Activated CD4-positive, alpha-beta T cell treated with anti-CD3 and anti-CD28 coated beads, Interleukin-2, amount 10 ng/mL, durations not matched to agents 24 days and 14 days (primary cell): ENCODE data around the gene FOXS1. TPM values are rescaled to one million over a fixed set of nuclear protein-coding genes. Genes with fewer than 3 reads are reported as not detected.
"Not testable (repeated sequence)": the region's sequence is repeated elsewhere in the genome, so short reads cannot be mapped to it uniquely, and the experiment has no call there.

ENCODE experiments used
- DNase-seq: peaks from one replicate; pipeline ENCODE4 v3.0.0; 2022
- H3K27ac Mint-ChIP-seq: one replicate; pipeline ENCODE4 v1.8.0; 2022; ENCODE audit warnings: mild to moderate bottlenecking, mixed read lengths
- H3K27me3 Mint-ChIP-seq: one replicate; pipeline ENCODE4 v1.8.0; 2022; ENCODE audit warnings: mixed read lengths
- H3K36me3 Mint-ChIP-seq: one replicate; pipeline ENCODE4 v1.8.0; 2022; ENCODE audit warnings: low read depth, mild to moderate bottlenecking, mixed read lengths
- H3K4me1 Mint-ChIP-seq: one replicate; pipeline ENCODE4 v1.8.0; 2021; ENCODE audit warnings: mixed read lengths
- H3K4me3 Mint-ChIP-seq: one replicate; pipeline ENCODE4 v1.8.0; 2022; ENCODE audit warnings: mild to moderate bottlenecking, moderate library complexity, mixed read lengths
- H3K9me3 Mint-ChIP-seq: one replicate; pipeline ENCODE4 v1.8.0; 2021; ENCODE audit warnings: mixed read lengths
- intact Hi-C: fragments of 100-400 bp; cut with micrococcal nuclease; formaldehyde crosslinking; loops from one replicate; pipeline ENCODE4 v1.15.1; 2023
- total RNA-seq: library from RNA; stranded (reverse); gene quantifications from 2 replicates; pipeline ENCODE4 v1.2.3, GENCODE V29; 2022

FOXS1 gene
- total RNA-seq, 1 donor from 2014 or later, result not detected

DNA sequence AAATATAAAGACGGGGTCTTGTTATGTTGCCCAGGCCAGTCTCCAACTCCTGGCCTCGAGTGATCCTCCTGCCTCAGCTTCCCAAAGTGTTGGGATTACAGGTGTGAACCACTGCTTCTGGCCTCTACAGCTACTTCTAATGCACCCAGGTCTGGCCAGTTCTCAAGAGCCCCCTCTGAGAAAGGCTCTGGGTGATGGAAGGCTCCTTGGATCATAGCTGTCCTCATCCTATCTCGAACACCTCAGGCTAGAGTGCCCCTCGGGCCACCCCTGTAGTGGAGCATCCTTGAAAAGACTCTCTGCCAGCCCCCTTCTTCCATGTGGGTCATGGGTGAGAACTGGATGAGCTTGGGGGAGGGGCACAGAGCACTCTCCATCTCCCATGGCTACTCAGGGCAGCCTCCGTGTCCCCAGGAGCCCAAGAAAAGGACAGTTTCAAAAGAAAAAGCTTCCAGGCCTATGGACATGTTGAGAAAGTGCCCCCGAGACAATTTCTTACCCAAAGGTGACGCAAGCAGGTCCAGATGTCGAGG, 27.0 kb downstream of the FOXS1 start:
- Mint-ChIP-seq H3K27me3 (peaks cover 5% of the 10 kb centered on the region), H3K4me1 (peaks cover 6% of the 10 kb centered on the region), H3K4me3 (no peak overlapping the region), H3K9me3 (no peaks in the 10 kb centered on the region), H3K36me3 (no peaks in the 10 kb centered on the region), H3K27ac (no peak overlapping the region)
- intact Hi-C loops, result no loop called here
- DNase-seq, result no peak

DNA sequence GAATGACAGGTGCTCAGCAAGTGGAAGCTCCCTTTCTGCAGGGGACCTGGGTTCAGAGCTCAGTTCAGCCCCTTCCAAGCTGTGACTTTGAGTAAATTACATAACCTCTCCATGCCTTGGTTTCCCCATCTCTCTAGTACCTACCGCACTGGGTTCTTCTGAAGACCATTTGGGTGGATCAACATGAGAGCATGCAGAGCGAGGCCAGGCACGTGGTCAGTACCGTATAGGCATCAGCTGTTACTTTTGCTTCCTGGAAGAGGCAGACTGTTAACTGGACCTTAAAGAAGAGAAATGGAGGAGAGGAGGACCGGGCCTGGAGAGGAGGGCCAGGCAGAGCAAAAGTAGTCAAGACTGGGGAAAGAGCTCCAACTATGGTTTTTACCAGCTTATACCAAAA, 27.9 kb downstream of the FOXS1 start:
- H3K27ac Mint-ChIP-seq, result no peak overlapping the region
- H3K9me3 Mint-ChIP-seq, result no peaks in the 10 kb centered on the region
- no peak overlapping the region for H3K4me3 Mint-ChIP-seq
- no peaks in the 10 kb centered on the region for H3K36me3 Mint-ChIP-seq
- intact Hi-C loops, result no loop called here
- H3K27me3 Mint-ChIP-seq, result peaks cover 5% of the 10 kb centered on the region
- peaks cover 3% of the 10 kb centered on the region for H3K4me1 Mint-ChIP-seq
- DNase-seq, result no peak

DNA sequence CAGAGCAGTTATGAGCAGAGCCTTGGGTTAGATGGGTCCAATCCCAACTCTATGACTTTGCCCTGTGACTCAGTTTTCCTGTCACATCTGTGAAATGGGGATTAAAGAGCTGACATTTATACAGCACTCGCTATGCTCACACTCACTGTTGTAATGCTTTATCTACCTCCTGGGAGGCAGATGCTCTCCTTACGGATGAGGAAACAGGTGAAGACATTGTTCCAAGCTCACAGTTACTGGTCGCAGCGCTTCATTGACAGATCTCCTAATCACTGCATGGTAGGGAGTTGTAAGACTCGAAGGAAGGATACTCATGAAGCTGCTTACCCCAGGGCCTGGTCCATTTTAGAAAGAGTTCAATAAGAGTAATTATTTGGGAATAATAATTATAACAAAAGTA, 29.2 kb downstream of the FOXS1 start:
- DNase-seq, result no peak
- no peak overlapping the region for H3K4me3 Mint-ChIP-seq
- H3K27me3 Mint-ChIP-seq, result peaks cover under 1% of the 10 kb centered on the region
- intact Hi-C loops, result no loop called here
- H3K36me3 Mint-ChIP-seq, result no peaks in the 10 kb centered on the region
- no peak overlapping the region for H3K27ac Mint-ChIP-seq
- H3K9me3 Mint-ChIP-seq, result no peaks in the 10 kb centered on the region
- no peaks in the 10 kb centered on the region for H3K4me1 Mint-ChIP-seq

DNA sequence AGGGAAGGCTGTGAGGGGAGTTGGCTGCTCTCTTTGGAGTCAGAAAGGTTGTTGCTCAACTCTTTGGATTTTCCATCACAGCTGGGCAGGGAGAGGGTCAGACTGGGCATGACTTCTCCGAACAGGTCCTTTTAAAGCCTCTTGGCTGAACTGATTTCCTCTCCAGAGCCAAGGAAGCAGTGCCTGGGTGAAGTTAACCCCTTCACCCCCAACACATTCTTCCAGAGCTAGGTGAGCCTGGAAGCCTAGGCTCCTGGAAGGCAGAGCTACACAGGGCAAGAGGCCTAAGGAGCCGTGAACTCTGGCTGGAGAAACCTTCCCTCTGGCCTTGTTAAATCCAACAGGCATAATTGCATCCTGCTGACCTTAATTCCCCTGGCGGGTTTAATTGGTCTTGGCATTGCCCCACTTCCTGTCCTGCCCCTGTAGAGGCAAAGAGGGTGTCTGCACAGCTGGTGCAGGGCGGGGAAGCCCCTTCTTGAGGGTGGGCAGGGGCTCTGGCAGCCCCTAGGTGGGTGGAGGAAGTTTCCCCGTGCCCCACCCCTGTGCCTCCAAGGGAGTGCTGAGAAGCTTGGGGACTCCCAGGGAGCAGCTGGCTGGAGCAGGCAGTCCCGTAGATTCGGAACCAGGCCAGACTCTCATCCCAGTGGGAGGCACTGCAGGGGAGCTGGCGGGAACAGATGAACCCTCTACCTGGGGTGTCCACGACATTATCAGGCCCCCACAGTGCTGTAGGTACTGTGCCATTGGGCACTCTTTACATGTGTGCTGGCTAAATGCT, 29.8 kb downstream of the FOXS1 start:
- no peak overlapping the region for H3K4me3 Mint-ChIP-seq

DNA sequence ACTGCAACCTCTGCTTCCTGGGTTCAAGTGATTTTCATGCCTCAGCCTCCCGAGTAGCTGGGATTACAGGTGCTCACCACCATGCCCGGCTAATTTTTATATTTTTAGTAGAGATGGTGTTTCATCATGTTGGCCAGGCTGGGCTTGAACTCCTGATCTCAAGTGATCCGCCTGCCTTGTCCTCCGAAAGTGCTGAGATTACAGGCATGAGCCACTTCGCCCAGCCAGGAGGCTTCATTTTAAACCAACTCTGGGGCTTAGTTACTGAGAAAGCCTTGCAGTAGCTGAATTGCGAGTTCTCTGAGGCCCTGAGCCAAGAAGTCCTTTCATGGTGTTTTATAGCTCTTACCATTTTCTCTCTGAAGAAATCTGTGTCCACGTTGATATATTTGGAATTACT, 31.3 kb downstream of the FOXS1 start:
- H3K27me3 Mint-ChIP-seq, intact Hi-C loops, H3K27ac Mint-ChIP-seq, H3K36me3 Mint-ChIP-seq, H3K4me3 Mint-ChIP-seq, H3K4me1 Mint-ChIP-seq, H3K9me3 Mint-ChIP-seq, DNase-seq: not testable (repeated sequence)

More for the DNA sequence above, 29.8 kb downstream of the FOXS1 start:
- H3K27ac Mint-ChIP-seq, result no peak overlapping the region
- no peak for DNase-seq
- H3K9me3 Mint-ChIP-seq, result no peaks in the 10 kb centered on the region
- no peaks in the 10 kb centered on the region for H3K27me3 Mint-ChIP-seq
- no peaks in the 10 kb centered on the region for H3K36me3 Mint-ChIP-seq
- H3K4me1 Mint-ChIP-seq, result no peaks in the 10 kb centered on the region
- intact Hi-C loops, result no loop called here

DNA sequence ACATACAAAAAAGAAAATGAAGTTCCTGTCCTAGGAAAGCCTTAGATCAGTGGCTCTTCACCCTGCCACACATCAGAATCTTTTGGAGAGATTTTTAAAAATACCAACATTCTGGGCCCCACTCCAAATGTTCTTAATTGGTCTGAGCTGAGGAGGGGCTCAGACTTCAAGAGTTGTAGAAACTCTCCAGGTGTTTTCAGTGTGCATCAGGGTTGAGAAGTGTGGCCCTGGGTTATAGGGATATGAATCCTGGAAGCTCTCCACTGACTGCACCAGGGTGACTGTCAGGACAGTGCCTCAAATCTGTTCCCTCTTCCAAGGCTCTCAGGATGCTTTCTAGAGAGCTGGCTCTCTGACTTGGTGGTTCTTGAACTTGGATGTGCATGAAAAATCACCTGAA, 31.8 kb downstream of the FOXS1 start:
- peaks cover 2% of the 10 kb centered on the region for H3K4me1 Mint-ChIP-seq
- no peaks in the 10 kb centered on the region for H3K27me3 Mint-ChIP-seq
- no peaks in the 10 kb centered on the region for H3K9me3 Mint-ChIP-seq
- H3K36me3 Mint-ChIP-seq, result peaks cover 2% of the 10 kb centered on the region
- H3K4me3 Mint-ChIP-seq, result no peak overlapping the region
- intact Hi-C loops, result no loop called here
- DNase-seq, result no peak
- no peak overlapping the region for H3K27ac Mint-ChIP-seq

DNA sequence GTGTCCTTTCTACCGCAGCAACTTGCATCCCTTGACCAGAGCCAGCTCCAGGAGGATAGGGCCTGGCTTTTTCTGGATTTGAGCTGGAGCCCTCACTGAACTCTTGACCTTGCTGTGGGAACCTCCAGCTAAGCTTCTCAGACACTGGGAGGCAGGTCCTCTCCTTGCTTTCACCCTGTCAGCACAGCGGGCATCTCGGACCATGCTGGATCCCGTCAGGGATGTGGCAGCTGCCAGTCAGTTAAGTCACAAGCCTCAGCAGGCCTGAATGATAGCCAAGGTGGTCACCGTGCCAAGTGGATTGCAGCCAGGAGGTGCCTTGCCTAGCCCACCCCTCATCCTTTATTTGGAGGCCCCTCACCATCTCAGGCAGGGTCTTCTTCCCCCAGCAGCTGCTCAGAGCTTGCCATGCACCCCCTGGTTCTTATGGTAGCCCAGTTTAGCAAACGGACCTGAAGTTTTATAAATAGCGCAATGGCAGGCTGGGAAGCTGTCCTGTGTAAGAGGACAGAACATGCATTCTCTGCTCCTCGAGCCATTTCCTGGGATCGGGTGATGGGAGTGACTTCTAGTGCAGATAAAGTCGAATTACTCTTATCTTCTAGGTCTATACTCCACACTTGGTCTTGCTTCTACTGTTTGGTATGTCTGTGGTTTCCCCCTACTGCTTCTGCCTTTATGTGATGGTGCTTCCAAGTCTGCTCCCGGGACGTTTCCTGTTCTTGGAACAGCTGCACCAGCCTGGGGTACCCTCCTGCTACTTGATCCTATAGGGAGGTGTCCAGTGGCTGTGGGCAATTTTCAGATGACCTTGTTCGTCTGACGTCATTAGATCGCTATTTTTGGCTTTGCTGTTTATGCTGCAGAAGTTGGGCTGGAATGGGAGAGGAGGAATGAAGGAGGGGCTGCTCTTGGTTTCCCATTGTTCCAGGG, 33.3 kb downstream of the FOXS1 start:
- no peaks in the 10 kb centered on the region for H3K27me3 Mint-ChIP-seq
- no peak overlapping the region for H3K27ac Mint-ChIP-seq
- no peak for DNase-seq
- peaks cover 4% of the 10 kb centered on the region for H3K36me3 Mint-ChIP-seq
- intact Hi-C loops, result no loop called here
- peaks cover 2% of the 10 kb centered on the region for H3K4me1 Mint-ChIP-seq
- no peak overlapping the region for H3K4me3 Mint-ChIP-seq
- H3K9me3 Mint-ChIP-seq, result no peaks in the 10 kb centered on the region

DNA sequence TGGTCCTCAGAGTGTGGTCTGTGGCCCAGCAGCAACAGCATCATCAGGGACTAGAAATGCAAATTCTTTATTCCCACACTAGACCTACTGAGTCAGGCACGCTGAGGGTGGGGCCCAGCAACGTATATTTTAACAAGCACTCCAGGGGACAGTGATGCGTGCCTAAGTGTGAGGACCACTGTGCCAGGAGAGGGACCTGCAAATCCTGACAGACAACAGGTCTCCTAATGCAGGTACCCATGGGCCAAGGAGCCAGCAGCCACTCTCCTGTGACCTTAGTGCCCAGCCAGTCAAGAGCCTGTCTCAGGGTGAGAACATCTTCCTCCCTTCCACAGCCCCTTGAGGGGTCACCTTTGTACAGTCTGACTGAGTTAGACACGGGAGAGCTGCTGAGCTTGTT, 34.2 kb downstream of the FOXS1 start:
- Mint-ChIP-seq H3K36me3 (peaks cover 10% of the 10 kb centered on the region), H3K4me3 (no peak overlapping the region), H3K27me3 (no peaks in the 10 kb centered on the region), H3K27ac (no peak overlapping the region), H3K4me1 (peaks cover 7% of the 10 kb centered on the region), H3K9me3 (no peaks in the 10 kb centered on the region)
- no peak for DNase-seq
- intact Hi-C loops, result no loop called here

DNA sequence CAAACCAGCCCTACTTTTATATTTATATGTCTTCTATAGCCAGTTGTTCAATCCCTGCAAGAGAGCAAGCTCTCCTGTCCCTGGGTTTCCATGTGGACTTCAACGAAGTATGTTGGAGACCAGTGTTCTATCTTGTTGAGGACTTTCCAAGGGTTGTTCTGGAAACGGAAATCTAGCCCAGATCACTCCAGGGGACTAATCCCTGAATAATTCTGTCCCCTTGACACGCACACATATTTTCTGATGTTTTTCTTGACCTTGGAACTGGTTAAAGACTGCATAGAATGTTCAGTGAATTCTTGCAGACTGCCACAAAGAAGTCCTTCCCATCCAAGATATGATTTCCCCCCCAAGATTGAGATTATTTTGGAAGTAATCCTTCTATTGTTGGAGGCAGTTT, 35.7 kb downstream of the FOXS1 start:
- no peak overlapping the region for H3K27ac Mint-ChIP-seq
- H3K4me3 Mint-ChIP-seq, result no peak overlapping the region
- no peak for DNase-seq
- H3K27me3 Mint-ChIP-seq, result no peaks in the 10 kb centered on the region
- peaks cover 16% of the 10 kb centered on the region for H3K36me3 Mint-ChIP-seq
- peaks cover 10% of the 10 kb centered on the region for H3K4me1 Mint-ChIP-seq
- intact Hi-C loops, result no loop called here
- no peaks in the 10 kb centered on the region for H3K9me3 Mint-ChIP-seq

DNA sequence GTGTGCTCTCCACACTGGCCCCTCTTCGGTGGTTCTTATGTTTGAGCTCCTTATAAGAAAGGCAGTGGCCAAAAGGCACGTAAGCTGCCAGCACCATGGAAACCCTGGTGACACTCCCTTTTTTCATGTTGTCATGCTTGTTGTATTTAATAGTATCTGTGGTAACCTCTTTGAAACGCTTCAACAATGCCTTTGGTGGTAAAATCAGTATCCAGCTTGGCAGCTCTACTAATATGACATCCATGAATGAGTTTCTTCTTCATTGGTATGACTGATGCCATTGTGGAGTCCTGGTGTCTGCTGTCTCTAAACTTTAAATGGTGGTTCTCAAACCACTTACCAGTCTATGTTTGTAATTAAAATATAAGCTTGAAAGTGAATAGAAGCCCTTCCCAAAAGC, 36.9 kb downstream of the FOXS1 start:
- Mint-ChIP-seq H3K36me3 (peaks cover 25% of the 10 kb centered on the region), H3K4me3 (no peak overlapping the region), H3K27ac (no peak overlapping the region), H3K27me3 (no peaks in the 10 kb centered on the region), H3K9me3 (no peaks in the 10 kb centered on the region), H3K4me1 (peaks cover 17% of the 10 kb centered on the region)
- intact Hi-C loops, result no loop called here
- DNase-seq, result no peak

DNA sequence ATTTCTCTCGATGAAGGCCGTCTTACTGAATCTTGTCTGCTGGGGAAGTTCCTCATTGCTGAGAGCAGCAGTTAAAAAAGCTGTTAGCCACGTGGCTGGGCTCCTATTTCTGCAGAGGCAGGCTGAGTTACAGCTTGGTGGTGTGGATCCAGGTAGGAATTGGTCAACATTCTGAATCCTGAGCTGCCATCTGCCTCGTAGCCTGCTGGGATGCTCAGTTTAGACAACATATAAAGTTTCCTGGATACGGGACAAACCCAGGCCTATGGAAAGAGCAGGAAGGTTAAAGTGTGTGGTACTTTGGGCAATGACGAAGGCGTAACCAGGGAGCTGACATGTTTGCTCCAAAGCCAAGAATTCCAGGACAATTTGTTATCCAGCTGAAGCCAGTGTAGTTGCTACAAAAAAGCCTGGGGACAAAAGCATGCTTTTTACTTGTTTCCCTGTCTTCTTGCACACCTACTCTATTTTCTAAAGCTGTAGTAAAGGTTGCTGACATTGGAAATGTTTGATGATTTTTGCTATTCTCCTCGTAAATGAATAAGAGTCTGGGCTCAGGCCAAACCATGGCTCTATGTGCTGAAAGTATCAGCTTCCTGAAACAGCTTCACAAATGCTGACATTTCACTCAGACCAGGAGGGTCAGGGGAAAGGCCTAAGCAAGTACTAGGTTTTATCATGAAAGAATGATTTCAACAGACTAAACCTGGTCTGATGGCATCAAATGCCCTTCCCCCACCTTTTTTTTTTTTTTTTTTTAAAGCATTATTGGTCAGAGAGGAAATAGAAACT, 38.6 kb downstream of the FOXS1 start:
- Mint-ChIP-seq H3K4me1 (peaks cover 20% of the 10 kb centered on the region), H3K27ac (no peak overlapping the region), H3K9me3 (no peaks in the 10 kb centered on the region), H3K4me3 (no peak overlapping the region), H3K27me3 (no peaks in the 10 kb centered on the region), H3K36me3 (peaks cover 38% of the 10 kb centered on the region)
- no peak for DNase-seq
- intact Hi-C loops, result no loop called here

DNA sequence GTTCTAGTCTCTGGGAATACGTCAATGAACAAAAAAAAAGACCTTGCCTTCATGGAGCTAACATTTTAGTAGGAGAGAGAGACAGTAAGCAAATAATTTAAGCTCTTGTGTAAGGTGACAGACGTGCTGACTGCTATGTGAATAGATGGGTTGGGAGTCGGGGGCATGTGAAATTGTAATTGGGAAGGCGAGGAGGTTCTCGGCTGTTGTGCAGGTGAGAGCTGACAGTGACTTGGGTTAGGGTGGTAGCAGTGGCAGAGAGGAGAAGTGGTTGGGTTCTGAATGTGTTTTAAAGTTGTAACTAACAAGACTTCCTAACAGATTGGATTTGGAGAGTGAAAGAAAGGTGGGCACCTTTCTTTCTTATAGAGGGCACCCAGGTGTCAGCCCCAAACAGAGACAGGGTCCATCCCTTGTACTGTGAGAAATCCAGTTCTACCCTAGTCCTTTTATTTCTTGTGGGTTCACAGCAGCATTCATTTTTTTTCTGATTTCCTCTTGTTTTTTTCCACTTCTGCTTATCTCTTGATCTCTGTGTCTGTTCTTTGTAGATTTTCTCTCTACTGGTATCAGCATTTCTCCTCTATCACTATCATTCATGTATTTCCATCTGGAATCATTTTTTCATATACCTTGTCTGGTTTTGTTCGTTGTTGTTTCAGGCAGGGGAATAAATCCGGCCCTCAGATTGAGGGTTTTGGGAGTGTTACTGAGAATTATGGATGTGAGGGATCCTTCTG, 41.7 kb downstream of the FOXS1 start:
- no peak for DNase-seq
- H3K9me3 Mint-ChIP-seq, result no peaks in the 10 kb centered on the region
- H3K4me1 Mint-ChIP-seq, result peaks cover 18% of the 10 kb centered on the region
- H3K36me3 Mint-ChIP-seq, result peaks cover 59% of the 10 kb centered on the region
- peak overlapping the region; percentile 49 for H3K27ac Mint-ChIP-seq
- H3K27me3 Mint-ChIP-seq, result no peaks in the 10 kb centered on the region
- H3K4me3 Mint-ChIP-seq, result no peak overlapping the region
- intact Hi-C loops, result no loop called here

DNA sequence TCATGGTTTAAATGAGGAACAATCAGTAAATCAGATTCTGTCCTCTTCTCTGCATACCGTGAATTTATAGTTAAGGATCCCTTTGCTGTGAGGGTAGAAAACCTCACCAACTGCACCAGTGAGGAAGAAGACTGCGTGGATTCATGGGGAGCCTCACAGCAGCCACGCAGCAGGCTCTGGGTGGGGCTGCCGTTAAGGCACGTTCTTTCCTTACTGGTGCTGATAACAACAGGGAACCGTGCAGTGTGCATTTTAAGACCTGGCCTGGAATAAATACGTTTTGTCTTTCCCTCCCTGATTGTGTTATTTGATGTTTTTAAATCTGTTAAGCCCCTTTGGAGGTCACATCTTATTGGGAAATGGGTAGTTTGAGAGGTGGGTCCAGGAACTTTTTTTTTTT, 43.9 kb downstream of the FOXS1 start:
- Mint-ChIP-seq H3K27ac (no peak overlapping the region), H3K4me1 (peaks cover 16% of the 10 kb centered on the region), H3K4me3 (no peak overlapping the region), H3K9me3 (no peaks in the 10 kb centered on the region), H3K36me3 (peaks cover 68% of the 10 kb centered on the region), H3K27me3 (no peaks in the 10 kb centered on the region)
- intact Hi-C loops, result no loop called here
- no peak for DNase-seq
